COLO668 (cell line): ENCODE results near the gene NFKBIB.

Experiments
- DNase-seq: peaks from one replicate; lab custom pipeline; 2025; ENCODE audit not compliant: unreplicated experiment; lab: John Stamatoyannopoulos, UW

NFKBIB gene

GRCh38 chr19:38901683-38902082 is 1.9 kb downstream of the NFKBIB start:
- no peak for DNase-seq

- DNase-seq, result no peak
Observed at GRCh38 chr19:38904581-38905539, 5.1 kb downstream of the NFKBIB start.

DNA sequence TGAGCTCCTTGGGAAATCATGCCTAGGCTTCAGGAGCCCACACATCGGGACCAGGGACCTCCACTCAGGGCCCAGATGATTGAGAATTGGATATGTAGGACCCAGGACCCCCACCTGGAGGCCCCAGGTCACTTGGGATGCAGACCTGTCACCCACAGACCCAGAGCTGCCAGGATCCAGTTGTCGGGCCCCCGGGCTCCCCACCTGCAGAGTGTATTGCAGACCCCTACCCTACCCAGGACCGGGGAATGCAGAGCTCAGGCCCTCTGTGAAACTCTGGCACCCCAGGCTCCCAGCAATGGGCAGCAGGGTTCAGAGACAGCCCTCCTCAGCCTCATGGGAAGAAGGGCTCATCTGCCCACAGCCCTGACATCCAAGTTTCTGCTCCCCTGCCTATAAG is 5.9 kb downstream of the NFKBIB start:
- DNase-seq, result no peak

- DNase-seq, result no peak
Observed at GRCh38 chr19:38907227-38907626, 7.5 kb downstream of the NFKBIB start.

DNA sequence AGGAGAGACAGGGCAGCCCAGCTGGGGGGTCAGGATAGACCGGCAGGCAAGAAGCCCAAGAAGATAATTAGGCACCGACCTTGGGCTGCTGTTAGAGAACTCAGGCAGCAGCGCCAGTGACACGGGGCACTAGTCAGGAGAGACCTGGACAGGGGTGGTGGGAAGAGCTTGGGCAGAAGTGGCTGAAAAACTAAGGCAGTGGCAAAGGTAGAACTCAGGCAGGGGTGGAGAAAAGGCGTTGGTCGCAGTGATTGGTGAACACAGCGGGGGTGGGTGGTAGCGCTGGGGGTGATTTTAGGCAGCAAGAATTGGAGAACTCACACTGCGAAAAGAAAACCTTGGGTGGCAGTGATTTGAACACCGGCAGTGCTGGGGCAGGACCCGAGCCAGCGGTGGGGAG is 7.9 kb downstream of the NFKBIB start:
- no peak for DNase-seq

GRCh38 chr19:38908911-38909310 is 9.1 kb downstream of the NFKBIB start:
- DNase-seq, result no peak

- DNase-seq, result no peak
Observed at GRCh38 chr19:38910488-38910887, 10.7 kb downstream of the NFKBIB start.

DNA sequence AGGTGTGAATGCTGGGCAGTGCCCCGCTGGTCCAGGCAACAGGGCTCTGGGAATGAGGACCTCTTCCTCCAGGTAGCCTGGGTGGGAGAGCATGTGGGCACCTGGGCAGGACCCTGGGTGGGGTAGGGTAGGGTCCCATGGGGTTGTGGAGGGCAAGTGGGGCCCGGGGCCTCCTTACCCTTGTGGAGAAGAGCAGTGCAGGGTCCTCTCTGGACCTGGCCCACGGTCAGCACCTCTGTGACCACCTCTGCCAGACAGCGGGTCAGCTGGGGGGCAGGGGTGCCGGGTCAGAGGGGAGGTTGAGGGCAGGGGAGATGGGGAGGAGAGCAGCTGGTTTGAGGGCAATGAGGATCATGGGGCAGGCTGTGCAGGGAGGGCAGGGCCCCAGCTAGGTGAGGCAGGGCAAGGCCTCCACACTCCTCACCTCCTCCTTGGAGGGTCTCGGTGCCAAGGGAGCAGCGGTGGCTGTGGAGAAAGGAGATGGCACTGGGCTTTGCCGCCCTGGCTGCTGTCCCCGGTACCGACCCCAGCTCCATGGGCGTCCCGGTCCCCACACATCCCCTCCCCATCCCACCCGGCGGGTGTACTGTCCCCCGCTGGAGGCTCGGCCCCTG is 11.7 kb downstream of the NFKBIB start:
- no peak for DNase-seq

DNA sequence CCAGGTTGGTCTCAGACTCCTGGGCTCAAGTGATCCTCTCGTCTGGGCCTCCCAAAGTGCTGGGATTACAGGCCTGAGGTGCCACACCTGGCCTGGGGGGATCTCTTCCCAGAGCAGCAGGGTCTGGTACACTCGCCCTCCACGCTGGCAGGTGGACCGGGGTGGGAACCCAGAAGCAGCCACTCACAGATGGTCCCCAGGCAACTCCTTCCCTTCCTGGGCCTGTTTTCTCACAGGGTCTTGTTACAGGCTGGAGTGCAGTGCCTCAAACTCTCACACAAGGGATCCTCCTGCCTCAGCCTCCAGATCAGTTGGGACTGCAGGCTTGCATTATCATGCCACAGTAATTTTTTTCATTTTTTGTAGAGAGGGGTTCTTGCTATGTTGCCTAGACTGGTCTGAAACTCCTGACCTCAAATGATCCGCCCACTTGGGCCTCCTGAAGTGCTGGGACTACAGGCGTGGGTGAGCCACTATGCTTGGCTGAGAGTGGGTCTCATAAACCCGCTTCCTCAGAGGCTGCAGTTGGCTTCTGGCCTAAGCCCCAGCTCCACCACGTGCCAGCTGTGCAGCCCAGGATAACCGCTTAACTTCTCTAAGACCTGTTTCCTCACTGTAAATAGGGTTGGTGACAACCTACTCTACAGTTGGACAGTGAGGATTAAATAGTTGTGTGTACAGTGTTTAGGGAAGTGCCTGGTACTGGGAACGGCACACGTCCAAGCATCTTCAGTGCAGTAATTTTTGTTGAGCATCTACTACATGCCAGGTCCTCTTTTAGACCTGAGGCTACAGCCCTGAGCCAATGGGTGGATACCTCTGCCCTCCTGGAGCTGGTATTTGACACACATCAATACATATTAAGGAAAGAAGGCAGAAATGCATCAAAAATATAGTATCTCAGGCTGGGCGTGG is 13.1 kb downstream of the NFKBIB start:
- no peak for DNase-seq

GRCh38 chr19:38913958-38914357 is 14.2 kb downstream of the NFKBIB start:
- DNase-seq, result no peak

GRCh38 chr19:38915329-38916321 is 15.9 kb downstream of the NFKBIB start:
- DNase-seq, result no peak

GRCh38 chr19:38917516-38917915 is 17.7 kb downstream of the NFKBIB start:
- no peak for DNase-seq

GRCh38 chr19:38917921-38918491 is 18.2 kb downstream of the NFKBIB start:
- peak; percentile 14 for DNase-seq

GRCh38 chr19:38918526-38918925 is 18.8 kb downstream of the NFKBIB start:
- no peak for DNase-seq

DNA sequence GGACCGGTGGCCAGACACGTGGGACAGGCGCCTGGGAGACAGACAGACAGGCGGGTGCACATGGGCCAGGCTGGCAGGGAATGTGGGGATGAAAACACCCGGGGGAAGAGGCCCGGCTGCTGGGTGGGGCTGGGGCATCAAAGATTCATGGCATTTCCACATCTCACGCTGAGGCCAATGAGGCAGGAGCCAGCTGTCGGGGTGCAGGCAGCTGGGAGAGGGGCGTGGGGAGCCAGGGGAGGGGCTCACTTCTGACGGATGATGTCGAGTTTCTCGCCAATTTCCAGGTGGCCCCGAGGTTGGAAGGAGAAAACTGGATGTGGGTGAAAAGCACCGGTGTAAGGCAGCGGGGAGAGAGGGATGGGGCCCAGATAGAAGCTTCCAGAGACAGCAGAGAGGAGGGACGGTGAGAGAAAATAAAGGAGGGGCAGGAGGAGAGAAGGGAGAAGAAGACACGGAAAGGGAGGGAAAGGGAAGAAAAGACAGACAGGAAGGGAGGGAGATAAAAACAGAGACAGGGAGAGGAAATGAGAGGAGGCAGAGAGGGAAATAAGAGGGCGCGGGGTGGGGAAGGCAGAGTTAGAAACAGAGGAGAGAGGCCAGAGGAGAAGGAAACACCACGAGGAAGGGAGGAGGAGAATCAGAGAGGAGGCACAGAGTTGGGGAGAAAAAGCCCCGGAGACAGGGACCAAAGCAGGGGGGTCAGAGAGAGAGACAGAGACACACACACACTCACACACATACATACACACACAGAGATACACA is 20.2 kb downstream of the NFKBIB start:
- DNase-seq, result no peak

GRCh38 chr19:38920602-38921419 is 21.0 kb downstream of the NFKBIB start:
- DNase-seq, result no peak

- no peak for DNase-seq
Observed at GRCh38 chr19:38921420-38922274, 21.9 kb downstream of the NFKBIB start.
